ENCODE results near the gene NDOR1.
A peak's percentile ranks its signal among the peaks of the same experiment; 100 is the strongest.
"Not testable (repeated sequence)": the region's sequence is repeated elsewhere in the genome, so short reads cannot be mapped to it uniquely, and the experiment has no call there.

NDOR1 gene

DNA sequence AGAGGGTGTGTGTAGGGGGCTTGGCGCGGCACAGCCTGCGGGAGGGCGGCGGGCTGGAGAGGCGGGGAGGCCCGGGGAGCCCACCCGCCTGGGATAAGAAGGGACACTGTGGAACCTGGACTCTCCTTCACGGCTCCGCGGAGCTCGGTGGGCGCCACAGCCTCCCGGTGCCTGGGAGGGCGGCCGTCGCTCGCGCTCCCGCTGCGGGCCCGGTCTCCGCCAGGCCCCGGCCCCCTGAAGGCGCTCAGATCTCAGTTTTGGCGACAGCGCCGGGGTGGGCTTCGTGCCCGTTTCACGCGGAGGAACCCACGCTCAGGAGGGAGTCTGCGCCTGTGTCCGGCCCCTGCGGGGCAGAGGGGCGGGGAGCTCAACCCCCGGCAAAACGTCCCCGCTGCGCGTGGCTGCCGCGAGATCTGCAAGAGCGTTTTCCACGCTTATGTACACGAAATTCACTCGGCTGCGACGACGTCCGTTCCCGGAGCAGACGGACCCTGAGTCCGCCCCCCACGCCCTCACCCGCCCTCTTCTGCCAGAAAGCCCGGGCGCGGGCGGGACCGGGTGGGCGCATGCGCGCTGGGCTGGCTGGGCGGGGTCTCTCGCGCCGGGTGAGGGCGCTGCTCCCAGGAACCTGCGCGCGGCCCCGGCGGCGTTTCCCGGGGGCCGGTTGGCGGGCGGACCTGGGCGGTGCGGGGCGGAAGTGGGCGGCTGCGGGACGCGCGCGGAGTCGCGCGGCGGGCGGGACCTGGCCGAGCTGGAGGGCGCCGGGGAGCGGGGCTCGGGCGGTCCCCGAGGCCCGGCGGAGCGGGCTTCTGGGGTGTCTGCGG, 49.3 kb downstream of the NDOR1 start, which contains the start of gene NELFB:
Gene NELFB (plus strand): TSS at position 704 of the 824 bp plus-strand sequence.
- TF ChIP-seq, protein P1, sequence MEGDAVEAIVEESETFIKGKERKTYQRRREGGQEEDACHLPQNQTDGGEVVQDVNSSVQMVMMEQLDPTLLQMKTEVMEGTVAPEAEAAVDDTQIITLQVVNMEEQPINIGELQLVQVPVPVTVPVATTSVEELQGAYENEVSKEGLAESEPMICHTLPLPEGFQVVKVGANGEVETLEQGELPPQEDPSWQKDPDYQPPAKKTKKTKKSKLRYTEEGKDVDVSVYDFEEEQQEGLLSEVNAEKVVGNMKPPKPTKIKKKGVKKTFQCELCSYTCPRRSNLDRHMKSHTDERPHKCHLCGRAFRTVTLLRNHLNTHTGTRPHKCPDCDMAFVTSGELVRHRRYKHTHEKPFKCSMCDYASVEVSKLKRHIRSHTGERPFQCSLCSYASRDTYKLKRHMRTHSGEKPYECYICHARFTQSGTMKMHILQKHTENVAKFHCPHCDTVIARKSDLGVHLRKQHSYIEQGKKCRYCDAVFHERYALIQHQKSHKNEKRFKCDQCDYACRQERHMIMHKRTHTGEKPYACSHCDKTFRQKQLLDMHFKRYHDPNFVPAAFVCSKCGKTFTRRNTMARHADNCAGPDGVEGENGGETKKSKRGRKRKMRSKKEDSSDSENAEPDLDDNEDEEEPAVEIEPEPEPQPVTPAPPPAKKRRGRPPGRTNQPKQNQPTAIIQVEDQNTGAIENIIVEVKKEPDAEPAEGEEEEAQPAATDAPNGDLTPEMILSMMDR (IDR thresholded peaks at IDR 0.05; ENCODE audit: control insufficient read depth, extremely low read depth, insufficient read depth): no peak
- peak within 1 kb of the TSS; percentile 98 for H3K4me3 ChIP-seq (ENCODE audit: low read depth, low read length)
- DNase-seq (ENCODE audit: low read depth): peak; percentile 27

DNA sequence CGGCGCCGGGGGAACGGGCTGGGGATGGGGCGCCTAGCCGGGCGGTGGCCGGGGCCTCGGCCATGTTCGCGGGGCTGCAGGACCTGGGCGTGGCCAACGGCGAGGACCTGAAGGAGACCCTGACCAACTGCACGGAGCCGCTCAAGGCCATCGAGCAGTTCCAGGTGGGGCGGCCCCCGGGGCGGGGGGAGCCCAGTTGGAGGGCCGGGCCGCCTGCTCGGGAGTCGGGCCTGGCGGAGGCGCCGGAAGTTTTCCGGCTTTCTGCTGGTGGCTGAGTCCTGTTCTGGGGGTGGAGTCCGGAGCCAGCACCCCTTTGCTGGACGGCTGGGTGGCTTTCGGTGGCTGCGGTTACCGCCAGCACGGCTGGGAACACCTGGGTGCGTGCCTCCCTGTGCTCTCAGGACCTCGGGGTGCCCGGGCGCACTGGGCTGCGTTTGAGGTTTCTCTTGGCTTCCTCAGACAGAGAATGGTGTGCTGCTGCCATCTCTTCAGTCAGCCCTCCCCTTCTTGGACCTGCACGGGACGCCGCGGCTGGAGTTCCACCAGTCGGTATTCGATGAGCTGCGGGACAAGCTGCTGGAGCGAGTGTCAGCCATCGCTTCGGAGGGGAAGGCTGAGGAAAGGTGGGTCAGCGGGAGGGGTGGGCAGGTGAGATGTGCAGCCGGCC, 50.1 kb downstream of the NDOR1 start:
- DNase-seq (ENCODE audit: low read depth): no peak
- peak overlapping the region; percentile 98 for H3K4me3 ChIP-seq (ENCODE audit: low read depth, low read length)
- TF ChIP-seq, protein P1 (IDR thresholded peaks at IDR 0.05; ENCODE audit: control insufficient read depth, extremely low read depth, insufficient read depth): no peak

DNA sequence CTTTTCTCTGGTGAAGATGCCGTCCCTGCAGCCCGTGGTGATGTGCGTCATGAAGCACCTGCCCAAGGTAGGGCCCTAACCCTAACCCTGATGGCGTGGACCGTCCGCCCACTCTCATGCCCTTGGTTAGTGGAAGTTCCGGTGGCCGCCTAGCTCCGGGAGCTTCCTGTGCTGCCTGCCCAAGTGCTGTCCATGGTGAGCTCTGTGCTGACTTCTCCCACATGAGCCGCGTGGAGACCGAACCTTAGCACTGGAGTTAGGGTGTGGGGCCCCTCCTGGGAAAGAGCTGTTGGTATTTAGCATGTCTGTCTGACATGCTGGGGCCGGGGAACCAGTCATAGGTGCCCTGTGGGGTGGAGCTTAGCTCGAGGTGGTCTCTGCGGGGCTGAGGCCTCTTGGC, 50.9 kb downstream of the NDOR1 start:
- peak overlapping the region; percentile 98 for H3K4me3 ChIP-seq (ENCODE audit: low read depth, low read length)
- DNase-seq (ENCODE audit: low read depth): no peak
- TF ChIP-seq, protein P1 (IDR thresholded peaks at IDR 0.05; ENCODE audit: control insufficient read depth, extremely low read depth, insufficient read depth): no peak

DNA sequence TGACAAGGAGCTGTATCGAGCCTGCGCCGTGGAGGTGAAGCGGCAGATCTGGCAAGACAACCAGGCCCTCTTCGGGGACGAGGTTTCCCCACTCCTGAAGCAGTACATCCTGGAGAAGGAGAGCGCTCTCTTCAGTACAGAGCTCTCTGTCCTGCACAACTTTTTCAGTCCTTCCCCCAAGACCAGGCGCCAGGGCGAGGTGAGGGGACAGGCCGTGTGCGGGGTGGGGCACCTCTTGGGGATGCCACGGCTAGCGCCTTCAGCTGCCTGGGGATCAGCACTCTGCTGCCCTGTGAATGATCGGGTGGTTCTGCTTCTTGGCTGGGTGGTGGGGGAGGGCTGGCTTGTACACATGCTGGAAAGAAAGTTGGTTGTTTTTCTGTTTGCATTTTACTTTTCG, 51.4 kb downstream of the NDOR1 start:
- TF ChIP-seq, protein P1 (IDR thresholded peaks at IDR 0.05; ENCODE audit: control insufficient read depth, extremely low read depth, insufficient read depth): no peak
- DNase-seq (ENCODE audit: low read depth): no peak
- H3K4me3 ChIP-seq (ENCODE audit: low read depth, low read length): peak overlapping the region; percentile 98

DNA sequence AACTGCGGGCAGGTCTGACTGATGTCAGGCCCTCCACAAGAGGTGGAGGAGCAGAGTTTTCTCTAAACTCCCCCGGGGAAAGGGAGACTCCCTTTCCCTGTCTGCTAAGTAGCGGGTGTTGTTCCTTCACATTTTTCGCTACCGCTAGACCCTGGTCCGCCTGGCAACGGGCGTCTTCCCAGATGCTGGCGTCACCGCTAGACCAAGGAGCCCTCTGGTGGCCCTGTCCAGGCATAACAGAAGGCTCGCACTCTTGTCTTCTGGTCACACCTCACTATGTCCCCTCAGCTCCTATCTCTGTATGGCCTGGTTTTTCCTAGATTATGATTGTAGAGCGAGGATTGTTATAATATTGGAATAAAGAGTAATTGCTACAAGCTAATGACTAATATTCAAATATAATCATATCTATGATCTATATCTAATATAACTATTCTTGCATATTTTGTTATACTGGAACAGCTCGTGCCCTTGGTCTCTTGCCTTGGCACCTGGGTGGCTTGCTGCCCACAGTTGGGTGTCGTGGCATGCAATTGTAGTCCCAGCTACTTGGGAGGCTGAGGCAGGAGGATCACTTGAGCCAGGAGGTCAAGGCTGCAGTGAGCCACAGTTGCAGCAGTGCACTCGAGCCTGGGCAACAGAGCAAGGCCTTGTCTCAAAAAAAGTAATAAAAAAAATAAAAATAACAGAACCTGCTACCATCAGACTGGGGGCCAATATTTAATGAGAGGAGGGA, 56.8 kb downstream of the NDOR1 start:
- DNase-seq (ENCODE audit: low read depth); H3K4me3 ChIP-seq (ENCODE audit: low read depth, low read length): not testable (repeated sequence)

DNA sequence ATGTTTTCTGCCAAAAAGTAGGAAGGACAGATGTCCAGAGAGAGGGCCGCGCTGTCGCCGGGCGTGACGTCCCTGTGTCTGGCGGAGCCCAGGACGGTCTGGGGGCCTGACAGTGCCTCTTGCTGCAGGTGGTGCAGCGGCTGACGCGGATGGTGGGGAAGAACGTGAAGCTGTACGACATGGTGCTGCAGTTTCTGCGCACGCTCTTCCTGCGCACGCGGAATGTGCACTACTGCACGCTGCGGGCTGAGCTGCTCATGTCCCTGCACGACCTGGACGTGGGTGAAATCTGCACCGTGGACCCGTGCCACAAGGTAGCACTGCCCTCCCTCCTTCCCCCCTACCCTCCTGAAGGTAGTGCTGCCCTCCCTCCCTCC, 57.4 kb downstream of the NDOR1 start:
- DNase-seq (ENCODE audit: low read depth): no peak
- TF ChIP-seq, protein P1 (IDR thresholded peaks at IDR 0.05; ENCODE audit: control insufficient read depth, extremely low read depth, insufficient read depth): no peak
- H3K4me3 ChIP-seq (ENCODE audit: low read depth, low read length): no peak overlapping the region

More for the DNA sequence above, 56.8 kb downstream of the NDOR1 start:
- TF ChIP-seq, protein P1 (IDR thresholded peaks at IDR 0.05; ENCODE audit: control insufficient read depth, extremely low read depth, insufficient read depth): peak; percentile 22

Measured in LNCaP clone FGC (cell line).